OCI-LY7 (cell line): ENCODE measurements around the gene NRDC. TPM values are rescaled to one million over a fixed set of nuclear protein-coding genes. Genes with fewer than 3 reads are reported as not detected.

ENCODE experiments used
- BruUV-seq: library from RNA; stranded (reverse); fragments of 400-500 nt; replicated peaks from 2 replicates; lab custom pipeline; 2021; lab: Mats Ljungman, UMichigan
- CTCF ChIA-PET: fragments of 300-600 bp; sonication (Branson Sonifier 250); formaldehyde crosslinking; loops from one replicate; lab custom pipeline; 2022; ENCODE audit warnings: antibody characterized with exemption; ENCODE audit not compliant: unreplicated experiment; lab: Charles Lee
- POLR2A ChIA-PET: fragments of 300-600 bp; sonication (Branson Sonifier 250); formaldehyde crosslinking; loops from one replicate; lab custom pipeline; 2022; ENCODE audit warnings: antibody characterized with exemption; lab: Charles Lee
- DNase-seq: peaks from one replicate; pipeline ENCODE4 v3.0.0-alpha.2; 2015; ENCODE audit warnings: low spot score
- H2AFZ ChIP-seq: fragments of 200-600 bp; sonication (generic), shearing (Covaris generic); 2 replicates; pipeline ENCODE4 v1.6.1; 2014; ENCODE audit warnings: mild to moderate bottlenecking, antibody characterized with exemption, low read length, moderate library complexity
- H3K27ac ChIP-seq: fragments of 200-600 bp; sonication (generic); 2 replicates; pipeline ENCODE4 v1.5.1; 2014; ENCODE audit warnings: mixed run types, low read depth, mild to moderate bottlenecking, moderate library complexity, low read length, inconsistent platforms; ENCODE audit not compliant: poor library complexity, severe bottlenecking
- H3K36me3 ChIP-seq: fragments of 200-600 bp; sonication (generic); 2 replicates; pipeline ENCODE4 v1.6.1; 2014; ENCODE audit warnings: mild to moderate bottlenecking, antibody characterized with exemption, low read length, moderate library complexity, mixed read lengths; ENCODE audit not compliant: insufficient read depth
- H3K4me1 ChIP-seq: fragments of 200-600 bp; sonication (generic); 2 replicates; pipeline ENCODE4 v1.5.1; 2014; ENCODE audit warnings: mild to moderate bottlenecking, low read length; ENCODE audit not compliant: insufficient read depth, poor library complexity, severe bottlenecking
- H3K4me2 ChIP-seq: fragments of 200-600 bp; sonication (generic); 2 replicates; pipeline ENCODE4 v1.6.1; 2014; ENCODE audit warnings: mild to moderate bottlenecking, low read length
- H3K4me3 ChIP-seq: fragments of 200-600 bp; sonication (generic); 2 replicates; pipeline ENCODE4 v1.5.1; 2014; ENCODE audit warnings: mild to moderate bottlenecking, low read depth, low read length; ENCODE audit not compliant: poor library complexity, severe bottlenecking
- H3K79me2 ChIP-seq: fragments of 200-600 bp; sonication (generic); 2 replicates; pipeline ENCODE4 v1.6.1; 2016; ENCODE audit warnings: low read depth, mild to moderate bottlenecking, low read length, moderate library complexity, mixed read lengths; ENCODE audit not compliant: insufficient read depth
- H3K9me2 ChIP-seq: fragments of 200-600 bp; sonication (generic); 2 replicates; pipeline ENCODE4 v1.6.1; 2016; ENCODE audit warnings: mild to moderate bottlenecking, low read length, mixed read lengths; ENCODE audit not compliant: insufficient read depth
- H3K9me3 ChIP-seq: fragments of 200-600 bp; sonication (generic); 2 replicates; pipeline ENCODE4 v1.6.1; 2014; ENCODE audit warnings: mild to moderate bottlenecking, mixed run types, low read length, mixed read lengths
- H4K20me1 ChIP-seq: fragments of 200-600 bp; sonication (generic); 2 replicates; pipeline ENCODE4 v1.6.1; 2014; ENCODE audit warnings: mild to moderate bottlenecking, antibody characterized with exemption, low read length, moderate library complexity, mixed read lengths; ENCODE audit not compliant: insufficient read depth
- CTCF ChIP-seq: fragments of 200-600 bp; sonication (generic); conservative IDR thresholded peaks from 2 replicates; pipeline ENCODE4 v1.5.1; 2014; ENCODE audit warnings: mild to moderate bottlenecking, antibody characterized with exemption, low read length, moderate library complexity, mixed read lengths
- EZH2phosphoT487 ChIP-seq: fragments of 200-600 bp; sonication (generic); IDR thresholded peaks from 2 replicates; pipeline ENCODE4 v1.6.1; 2018; ENCODE audit warnings: low read depth, borderline replicate concordance, mild to moderate bottlenecking, mixed run types, antibody characterized with exemption, low read length, moderate library complexity, mixed read lengths
- intact Hi-C: fragments of 100-400 bp; cut with micrococcal nuclease; formaldehyde crosslinking; loops from one replicate; pipeline ENCODE4 v1.10.0; 2022; ENCODE audit not compliant: unreplicated experiment
- microRNA-seq: library from miRNA; unstranded; fragments of <30 nt; microRNA quantifications from one replicate; pipeline ENCODE4 v1.2.0, GENCODE V29; 2022; ENCODE audit warnings: borderline replicate concordance
- small RNA-seq: library from RNA; depleted of rRNA; stranded (forward); fragments of <200 nt; gene quantifications from one replicate; pipeline ENCODE3, GENCODE V24; 2014
- total RNA-seq, 2 experiments: library from RNA; depleted of rRNA in 1 of 2; stranded (reverse); fragments of >200 nt in 1 of 2; shearing (Covaris generic) in 1 of 2; gene quantifications; 2 replicates each; pipeline ENCODE4 v1.2.3, GENCODE V29; 2014 to 2022

Gene NRDC
- total RNA-seq, 2 experiments from 2014 or later = 48.0 to 162 TPM

- H3K4me3 ChIP-seq = no peak overlapping the region
- no peak overlapping the region for H2AFZ ChIP-seq
- BruUV-seq = no TSS peak
- no peak overlapping the region for H3K4me2 ChIP-seq
- H3K9me3 ChIP-seq = no peaks in the 10 kb centered on the region
- ChIA-PET POLR2A (interaction anchor here (0.9 to 2.0 kb wide), 2 partner anchors 8 to 19 kb away, joined by 5 read pairs; no protein-coding TSS in a partner anchor), CTCF (no interaction called here)
- no peak for DNase-seq
- peaks cover 60% of the 10 kb centered on the region for H3K79me2 ChIP-seq
- H4K20me1 ChIP-seq = peaks cover 35% of the 10 kb centered on the region; the same call in 1 of the 2 replicates
- peaks cover 22% of the 10 kb centered on the region for H3K4me1 ChIP-seq
- intact Hi-C loops = no loop called here
- H3K9me2 ChIP-seq = no peaks in the 10 kb centered on the region
- TF ChIP-seq CTCF (no peak), EZH2phosphoT487 (no peak)
- H3K27ac ChIP-seq = no peak overlapping the region
- peaks cover 7% of the 10 kb centered on the region for H3K36me3 ChIP-seq
Measured at GRCh38 chr1:51741121-51741681, 137.3 kb downstream of the NRDC start.

GRCh38 chr1:51740652-51741051 lies 137.9 kb downstream of the NRDC start:
- Histone ChIP-seq H3K9me2 (no peaks in the 10 kb centered on the region), H3K36me3 (peaks cover 6% of the 10 kb centered on the region), H3K79me2 (peaks cover 65% of the 10 kb centered on the region), H4K20me1 (peaks cover 39% of the 10 kb centered on the region; the same call in 1 of the 2 replicates), H3K4me3 (no peak overlapping the region), H3K9me3 (no peaks in the 10 kb centered on the region), H3K4me1 (peaks cover 22% of the 10 kb centered on the region), H3K27ac (no peak overlapping the region), H2AFZ (no peak overlapping the region), H3K4me2 (no peak overlapping the region)
- no peak for DNase-seq
- no peak for TF ChIP-seq CTCF
- ChIA-PET CTCF (no interaction called here), POLR2A (interaction anchor here (0.7 to 3.1 kb wide), 3 partner anchors 7 to 186 kb away, joined by 3 to 12 read pairs (median 5); no protein-coding TSS in a partner anchor)
- intact Hi-C loops = no loop called here
- no TSS peak for BruUV-seq

Small RNAs within 50 kb of the gene (microRNA-seq; reads per million reads assigned to microRNA genes)
- gene MIR761 = not detected

Small RNAs within 50 kb of the gene (small RNA-seq; reads per million reads assigned to genes)
- gene AL050343.2 = not detected

Other genes with a start within 250 kb of the NRDC start
- gene RAB3B, start 112.0 kb upstream of the NRDC start, total RNA-seq (2014; rRNA removed; shearing (Covaris generic)) = 0.03 and 0.05 TPM in 2 replicates
- not detected in 2 replicates for gene RAB3B, start 112.0 kb upstream of the NRDC start, total RNA-seq (2022)
- 15.8 and 16.4 TPM in 2 replicates for gene KTI12, start 155.1 kb upstream of the NRDC start, total RNA-seq (2014; rRNA removed; shearing (Covaris generic))
- 16.8 and 16.9 TPM in 2 replicates for gene KTI12, start 155.1 kb upstream of the NRDC start, total RNA-seq (2022)
- 26.6 and 28.5 TPM in 2 replicates for gene TXNDC12, start 176.5 kb upstream of the NRDC start, total RNA-seq (2014; rRNA removed; shearing (Covaris generic))
- 38.2 and 40.5 TPM in 2 replicates for gene TXNDC12, start 176.5 kb upstream of the NRDC start, total RNA-seq (2022)
- gene BTF3L4, start 177.6 kb upstream of the NRDC start, total RNA-seq (2014; rRNA removed; shearing (Covaris generic)) = 25.5 and 27.4 TPM in 2 replicates
- 47.6 and 49.0 TPM in 2 replicates for gene BTF3L4, start 177.6 kb upstream of the NRDC start, total RNA-seq (2022)